ENCODE data around the gene STK35. TPM values are rescaled to one million over a fixed set of nuclear protein-coding genes. Genes with fewer than 3 reads are reported as not detected.

Gene STK35
- polyA plus RNA-seq, 3 donors, result 17.5 to 19.8 (median 19.3) TPM

GRCh38 chr20:2101865-2102584 lies 398 bp downstream of the STK35 start:
- peak; percentile 83 to 94 (median 89) for DNase-seq (ENCODE audit: extremely low read depth in 1 of 11, low read depth in 9 of 11, low spot score in 4 of 11)

- peak in 10 of 11 donors; percentile 29 to 91 (median 86) for DNase-seq (ENCODE audit: extremely low read depth in 1 of 11, low read depth in 9 of 11, low spot score in 4 of 11)
Observed at GRCh38 chr20:2102585-2103460, 1.2 kb downstream of the STK35 start.

GRCh38 chr20:2103461-2104153 lies 2.0 kb downstream of the STK35 start:
- DNase-seq (ENCODE audit: extremely low read depth in 1 of 11, low read depth in 9 of 11, low spot score in 4 of 11), result no peak

DNA sequence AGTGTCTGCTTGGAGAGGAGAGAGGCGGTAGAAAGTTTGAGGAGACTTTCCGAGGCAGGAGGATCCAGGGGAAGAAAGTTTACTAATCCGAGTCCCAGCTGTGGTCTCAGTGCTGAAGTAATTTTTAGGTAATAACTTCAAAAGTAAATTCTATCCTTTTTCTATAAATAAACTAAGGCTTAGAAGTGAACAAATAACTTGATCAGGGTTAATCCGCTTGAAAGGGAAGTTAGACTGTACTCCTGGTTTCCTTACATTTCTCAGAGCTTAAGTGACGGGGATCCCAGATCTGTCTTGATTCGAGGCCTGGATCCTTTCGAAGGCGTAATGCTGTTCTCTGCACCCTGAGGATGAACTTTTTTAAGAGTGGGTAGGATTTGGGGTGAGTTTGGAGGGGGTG lies 2.6 kb downstream of the STK35 start:
- DNase-seq (ENCODE audit: extremely low read depth in 1 of 11, low read depth in 9 of 11, low spot score in 4 of 11), result no peak

DNA sequence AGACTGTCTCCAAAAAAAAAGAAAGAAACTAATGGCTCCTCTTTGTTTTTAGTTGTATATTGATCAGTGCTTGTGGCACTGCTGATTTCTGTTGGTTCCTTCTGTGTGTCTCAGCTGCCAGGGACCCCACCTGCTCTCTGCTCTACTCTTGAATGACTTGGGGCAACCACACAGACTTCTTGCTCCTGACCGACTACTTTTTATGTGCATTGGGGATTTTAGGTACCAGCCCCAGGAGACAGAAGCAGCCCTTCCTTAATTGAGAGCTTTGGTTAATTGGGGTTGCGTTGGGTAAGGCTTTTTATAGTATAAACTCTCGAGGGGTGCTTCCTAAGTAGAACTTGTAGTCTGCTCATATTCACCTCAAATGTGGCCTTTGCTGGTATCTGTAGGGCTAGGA lies 6.9 kb downstream of the STK35 start:
- DNase-seq (ENCODE audit: extremely low read depth in 1 of 11, low read depth in 9 of 11, low spot score in 4 of 11), result no peak

DNA sequence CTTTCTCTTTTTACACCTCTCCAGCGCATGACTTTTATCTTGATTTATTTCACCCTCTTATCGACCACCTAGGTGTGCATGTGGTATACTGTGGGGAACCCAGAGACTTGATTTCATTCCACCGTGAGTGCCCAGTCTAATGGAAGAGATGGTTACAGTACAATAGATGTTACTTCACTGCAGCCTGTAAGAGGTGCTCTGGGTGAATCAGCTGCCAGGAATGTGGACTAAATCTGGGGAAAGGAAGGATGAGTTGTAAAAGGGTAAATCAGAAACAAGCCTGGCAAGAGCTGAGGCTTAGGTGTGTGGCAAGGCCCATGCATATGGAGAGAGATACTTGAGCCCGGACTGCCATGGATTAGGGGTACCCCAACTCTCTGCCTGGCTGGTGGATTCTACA lies 7.4 kb downstream of the STK35 start:
- DNase-seq (ENCODE audit: extremely low read depth in 1 of 11, low read depth in 9 of 11, low spot score in 4 of 11), result no peak

GRCh38 chr20:2109425-2110210 lies 8.0 kb downstream of the STK35 start:
- DNase-seq (ENCODE audit: extremely low read depth in 1 of 11, low read depth in 9 of 11, low spot score in 4 of 11), result no peak

DNA sequence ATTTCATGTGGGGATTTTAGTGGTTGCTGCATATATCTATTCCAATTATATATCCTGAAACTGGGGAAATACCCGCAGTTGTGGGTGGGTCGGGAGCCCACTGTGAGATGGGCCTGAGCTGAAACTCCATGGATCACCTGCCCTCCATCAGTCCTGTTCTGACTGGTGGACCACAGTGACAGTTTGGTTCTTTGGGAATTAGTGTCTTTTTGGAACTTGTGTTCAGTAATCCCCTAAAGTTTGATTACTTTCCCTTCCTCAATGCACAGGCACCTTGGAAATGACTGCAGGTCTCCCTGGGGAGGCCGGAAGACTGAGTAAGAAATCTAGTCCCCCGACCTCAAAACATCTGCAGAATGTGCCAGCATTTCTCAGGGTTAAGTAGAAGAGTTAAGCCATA lies 11.3 kb downstream of the STK35 start:
- no peak for DNase-seq (ENCODE audit: extremely low read depth in 1 of 11, low read depth in 9 of 11, low spot score in 4 of 11)

DNA sequence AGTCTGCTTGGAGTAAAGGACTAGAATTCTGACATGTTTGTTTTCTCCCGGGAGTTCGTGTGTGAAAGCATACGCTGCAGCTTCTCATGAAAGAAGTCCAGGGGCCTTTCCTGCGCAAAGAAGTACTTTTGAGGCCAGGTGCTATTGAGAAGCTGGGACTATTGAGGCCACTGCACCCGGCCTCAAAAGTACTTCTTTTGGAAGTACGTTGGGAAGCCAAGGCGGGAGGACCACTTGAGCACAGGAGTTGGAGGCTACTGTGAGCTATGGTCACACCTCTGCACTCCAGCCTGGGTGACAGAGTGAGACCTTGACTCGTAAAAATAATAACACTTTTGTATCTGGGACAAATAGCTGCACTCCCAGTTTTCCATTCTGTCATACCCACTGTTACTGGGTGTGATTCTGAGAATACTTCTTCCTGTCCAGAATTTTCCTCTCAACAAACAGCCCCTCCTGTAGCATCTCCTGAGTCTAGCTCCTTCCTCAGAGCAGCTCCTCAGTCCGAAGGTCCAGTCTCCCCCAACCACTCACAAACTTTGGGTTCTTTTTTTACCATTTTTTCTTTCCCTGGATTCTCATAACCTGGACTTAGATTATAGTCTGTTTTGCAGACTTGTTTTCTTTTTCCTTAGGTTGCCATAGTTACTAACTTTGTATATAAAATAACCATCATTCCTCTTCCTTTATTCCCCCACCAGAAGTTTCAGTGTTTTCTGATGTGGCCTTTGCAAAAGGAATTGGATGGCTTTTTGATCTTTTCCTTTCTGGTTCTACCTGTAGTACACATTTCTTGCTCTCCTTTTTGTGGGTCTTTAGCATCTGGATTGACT lies 12.7 kb downstream of the STK35 start:
- DNase-seq (ENCODE audit: extremely low read depth in 1 of 11, low read depth in 9 of 11, low spot score in 4 of 11), result no peak

DNA sequence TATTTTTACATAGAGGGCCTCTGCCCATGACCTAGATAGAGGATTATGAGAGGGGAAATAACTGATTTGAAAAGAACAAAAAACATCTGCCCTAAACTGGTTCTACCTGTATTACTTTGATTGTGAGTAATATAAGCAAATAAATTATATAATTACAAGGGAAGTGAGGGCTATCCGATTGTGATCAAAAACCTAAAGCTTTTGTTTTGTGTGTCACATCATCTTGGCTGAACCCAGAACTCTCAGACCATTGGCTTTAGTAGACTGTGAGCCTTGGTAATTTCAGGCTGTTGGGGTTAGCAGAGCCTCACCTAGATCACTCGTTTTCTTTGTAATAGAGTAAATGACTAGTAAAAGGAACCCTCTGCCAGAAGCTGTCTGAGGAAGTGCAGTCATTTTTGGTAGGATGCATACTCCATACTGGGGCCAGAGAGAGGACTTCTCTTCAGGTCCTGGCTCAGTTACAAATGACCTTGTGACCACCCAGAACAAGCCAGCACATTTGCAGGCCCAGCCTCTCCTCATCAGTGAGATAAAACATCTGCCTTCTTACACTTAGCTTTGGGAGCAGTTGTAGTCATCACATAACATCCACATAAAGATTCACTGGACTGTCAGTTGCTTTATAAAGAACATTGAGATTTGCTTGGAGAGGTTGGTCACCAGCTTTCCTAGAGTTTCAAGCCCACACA lies 13.5 kb downstream of the STK35 start:
- peak; percentile 52 to 81 (median 68) for DNase-seq (ENCODE audit: extremely low read depth in 1 of 11, low read depth in 9 of 11, low spot score in 4 of 11)

GRCh38 chr20:2116170-2116940 lies 14.7 kb downstream of the STK35 start:
- no peak for DNase-seq (ENCODE audit: extremely low read depth in 1 of 11, low read depth in 9 of 11, low spot score in 4 of 11)

GRCh38 chr20:2118783-2119182 lies 17.2 kb downstream of the STK35 start:
- no peak for DNase-seq (ENCODE audit: extremely low read depth in 1 of 11, low read depth in 9 of 11, low spot score in 4 of 11)

GRCh38 chr20:2122936-2123335 lies 21.3 kb downstream of the STK35 start:
- peak in 6 of 11 donors; percentile 38 to 65 (median 60) for DNase-seq (ENCODE audit: extremely low read depth in 1 of 11, low read depth in 9 of 11, low spot score in 4 of 11)

DNA sequence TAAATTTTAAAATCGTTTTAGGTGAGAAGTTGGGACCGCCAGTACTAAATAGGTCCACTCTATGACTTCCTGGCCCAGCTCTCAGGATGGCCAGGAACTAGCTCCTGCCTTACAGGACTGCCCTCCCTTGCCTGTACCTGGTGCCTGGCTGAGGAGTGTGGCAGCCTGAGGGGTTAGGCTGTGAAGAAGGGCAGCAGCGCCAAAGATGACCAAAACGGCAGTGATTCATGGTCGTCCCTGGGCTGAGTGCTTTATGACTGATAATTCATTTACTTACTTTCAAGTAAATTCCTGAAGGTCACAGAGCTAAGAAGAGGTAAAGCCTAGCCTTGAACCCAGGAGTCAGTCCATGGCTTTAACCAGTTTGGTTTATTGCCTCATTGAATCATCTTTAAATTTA lies 22.1 kb downstream of the STK35 start:
- no peak for DNase-seq (ENCODE audit: extremely low read depth in 1 of 11, low read depth in 9 of 11, low spot score in 4 of 11)

DNA sequence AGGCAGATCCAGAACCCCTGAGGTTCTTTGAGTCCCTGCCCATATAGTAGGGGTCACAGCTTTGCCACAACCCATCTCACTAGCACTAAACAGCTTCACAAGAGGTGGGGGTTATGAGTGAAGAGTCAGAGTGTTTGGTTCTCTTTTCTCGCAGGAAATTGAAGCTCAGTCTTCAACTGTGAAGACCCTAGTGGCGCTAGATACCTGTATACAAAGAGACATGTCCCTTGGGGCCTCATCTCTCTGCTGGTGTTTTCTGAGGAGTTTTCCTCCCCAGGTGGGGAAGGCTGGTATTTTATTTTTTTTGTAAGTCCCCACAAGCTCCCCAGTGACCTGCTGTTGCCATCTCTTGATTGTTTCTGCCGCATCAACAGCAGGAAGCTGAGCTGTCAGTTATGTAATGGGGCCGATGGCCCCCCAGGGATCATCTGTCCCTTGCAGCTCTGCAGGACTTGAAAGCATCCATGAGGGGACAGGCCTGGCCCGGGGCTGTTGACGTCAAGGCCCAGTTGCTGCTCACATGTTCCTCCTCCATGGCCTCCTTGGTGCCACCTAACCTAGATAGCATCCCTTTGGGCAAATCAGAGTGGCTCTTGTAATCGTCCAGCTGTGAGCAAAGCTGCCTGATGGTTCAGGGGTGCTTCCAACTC lies 23.1 kb downstream of the STK35 start:
- DNase-seq (ENCODE audit: extremely low read depth in 1 of 11, low read depth in 9 of 11, low spot score in 4 of 11), result no peak

DNA sequence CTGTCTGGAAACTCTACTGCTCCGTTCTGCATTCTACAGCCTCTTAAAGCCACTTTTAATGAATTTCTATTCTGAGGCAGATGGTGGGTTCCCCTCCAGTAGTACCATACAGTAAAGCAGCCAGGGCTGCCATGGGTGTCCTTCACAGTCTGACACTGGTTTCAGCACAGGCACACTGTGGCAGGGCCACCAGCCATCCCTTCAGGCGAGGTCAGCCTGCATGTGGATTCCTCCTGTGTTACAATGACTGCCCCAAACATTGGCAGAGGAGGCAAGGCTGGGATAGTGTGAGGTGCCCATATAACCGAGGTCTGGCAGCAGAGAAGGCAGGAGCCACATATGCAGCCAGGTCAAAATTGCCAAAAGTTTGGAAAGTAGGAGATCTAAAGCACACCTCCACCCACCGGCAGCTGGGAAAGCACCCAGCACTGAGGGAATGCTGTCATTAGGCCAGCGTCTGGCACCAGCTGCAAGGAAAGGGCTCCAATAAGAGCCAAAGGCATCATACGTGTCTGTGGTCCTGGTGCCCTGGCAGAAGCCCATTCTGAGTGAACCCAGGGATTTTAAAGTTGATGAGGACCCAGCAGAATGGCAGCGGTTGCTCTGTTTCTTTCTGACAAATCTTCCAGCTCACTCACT lies 24.0 kb downstream of the STK35 start:
- DNase-seq (ENCODE audit: extremely low read depth in 1 of 11, low read depth in 9 of 11, low spot score in 4 of 11), result no peak
